ENCODE results near the gene DDX27.
A peak's percentile ranks its signal among the peaks of the same experiment; 100 is the strongest.

DNA sequence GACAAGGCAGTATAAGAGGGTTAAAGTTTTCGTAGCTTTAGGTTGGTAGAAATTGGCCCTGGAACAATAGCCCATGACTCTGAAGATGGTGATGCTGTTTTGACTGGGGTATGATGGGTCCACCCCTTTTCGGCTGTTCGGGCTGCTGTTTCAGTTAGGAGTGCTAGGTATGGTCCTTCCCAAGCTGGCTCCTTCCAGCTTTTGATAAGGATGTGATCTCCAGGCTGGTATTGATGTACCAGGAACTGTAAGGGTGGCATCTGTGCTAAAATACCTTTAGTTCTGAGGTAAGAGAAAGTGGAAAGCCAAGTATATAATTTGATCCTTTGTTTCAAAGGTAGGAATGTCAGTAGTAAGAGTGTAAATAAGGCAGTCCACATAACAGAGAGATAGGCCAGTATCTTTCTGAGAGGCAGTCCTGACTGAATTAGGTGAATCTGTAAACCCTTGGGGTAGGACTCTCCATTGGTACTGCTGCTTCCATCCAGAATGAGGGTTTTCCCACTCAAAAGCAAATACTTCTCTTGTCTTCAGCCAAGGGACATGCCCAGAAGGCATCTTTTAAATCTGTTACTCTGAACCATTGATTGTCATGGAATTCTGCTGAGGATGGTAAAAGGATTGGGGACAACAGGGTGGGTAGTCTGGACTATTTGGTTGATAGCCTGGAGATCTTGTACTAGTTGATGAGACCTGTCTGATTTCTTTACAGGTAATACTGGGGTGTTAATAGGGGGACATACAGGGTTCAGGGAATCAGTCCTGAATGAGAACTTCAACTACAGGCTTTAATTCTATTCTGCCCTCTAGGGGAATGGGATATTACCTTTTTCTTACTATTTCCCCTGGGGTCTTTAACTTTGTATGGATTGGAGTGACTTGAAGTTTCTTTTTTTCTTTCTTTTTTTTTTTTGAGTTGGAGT lies 64.7 kb downstream of the DDX27 start:
- TF ChIP-seq POLR2AphosphoS5 (IDR thresholded peaks at IDR 0.05; ENCODE audit: low read depth, low read length) (peak; percentile 76), SIN3A (IDR thresholded peaks at IDR 0.05; ENCODE audit: borderline replicate concordance, insufficient read depth, low read length) (no peak)
- TF ChIP-seq, protein P1, sequence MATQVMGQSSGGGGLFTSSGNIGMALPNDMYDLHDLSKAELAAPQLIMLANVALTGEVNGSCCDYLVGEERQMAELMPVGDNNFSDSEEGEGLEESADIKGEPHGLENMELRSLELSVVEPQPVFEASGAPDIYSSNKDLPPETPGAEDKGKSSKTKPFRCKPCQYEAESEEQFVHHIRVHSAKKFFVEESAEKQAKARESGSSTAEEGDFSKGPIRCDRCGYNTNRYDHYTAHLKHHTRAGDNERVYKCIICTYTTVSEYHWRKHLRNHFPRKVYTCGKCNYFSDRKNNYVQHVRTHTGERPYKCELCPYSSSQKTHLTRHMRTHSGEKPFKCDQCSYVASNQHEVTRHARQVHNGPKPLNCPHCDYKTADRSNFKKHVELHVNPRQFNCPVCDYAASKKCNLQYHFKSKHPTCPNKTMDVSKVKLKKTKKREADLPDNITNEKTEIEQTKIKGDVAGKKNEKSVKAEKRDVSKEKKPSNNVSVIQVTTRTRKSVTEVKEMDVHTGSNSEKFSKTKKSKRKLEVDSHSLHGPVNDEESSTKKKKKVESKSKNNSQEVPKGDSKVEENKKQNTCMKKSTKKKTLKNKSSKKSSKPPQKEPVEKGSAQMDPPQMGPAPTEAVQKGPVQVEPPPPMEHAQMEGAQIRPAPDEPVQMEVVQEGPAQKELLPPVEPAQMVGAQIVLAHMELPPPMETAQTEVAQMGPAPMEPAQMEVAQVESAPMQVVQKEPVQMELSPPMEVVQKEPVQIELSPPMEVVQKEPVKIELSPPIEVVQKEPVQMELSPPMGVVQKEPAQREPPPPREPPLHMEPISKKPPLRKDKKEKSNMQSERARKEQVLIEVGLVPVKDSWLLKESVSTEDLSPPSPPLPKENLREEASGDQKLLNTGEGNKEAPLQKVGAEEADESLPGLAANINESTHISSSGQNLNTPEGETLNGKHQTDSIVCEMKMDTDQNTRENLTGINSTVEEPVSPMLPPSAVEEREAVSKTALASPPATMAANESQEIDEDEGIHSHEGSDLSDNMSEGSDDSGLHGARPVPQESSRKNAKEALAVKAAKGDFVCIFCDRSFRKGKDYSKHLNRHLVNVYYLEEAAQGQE (IDR thresholded peaks at IDR 0.05; ENCODE audit: insufficient read depth in 1 of 2, low read depth in 2 of 2, low read length in 2 of 2) = no peak

All from PFSK-1 (cell line).